HCT116 (cell line): Measurements from ENCODE around the gene PDE1A.

Experiments
- CEBPB ChIP-seq: IDR thresholded peaks from 2 replicates; pipeline ENCODE4 v1.6.1; 2012; ENCODE audit warnings: low read depth
- CTCF ChIP-seq, 3 experiments: fragments of 200-600 bp in 1 of 3; sonication (generic) in 1 of 3; IDR thresholded peaks in 2 of 3; conservative IDR thresholded peaks in 1 of 3; 2 replicates each; pipeline ENCODE4 v1.5.1; 2012 to 2017; ENCODE audit warnings: low read depth in 2 of 3, low read length in 2 of 3, antibody characterized with exemption in 1 of 3, borderline replicate concordance in 1 of 3, control low read depth in 1 of 3, mild to moderate bottlenecking in 1 of 3, mixed read lengths in 1 of 3, mixed run types in 1 of 3, moderate library complexity in 1 of 3; ENCODE audit not compliant: insufficient read depth in 1 of 3
- EGR1 ChIP-seq: IDR thresholded peaks from 2 replicates; pipeline ENCODE4 v1.6.1; 2012; ENCODE audit warnings: low read depth
- EZH2 ChIP-seq: fragments of 200-600 bp; sonication (generic); IDR thresholded peaks from 2 replicates; pipeline ENCODE4 v1.6.1; 2017; ENCODE audit warnings: antibody characterized with exemption, mixed run types
- JUND ChIP-seq: IDR thresholded peaks from 2 replicates; pipeline ENCODE4 v1.6.1; 2012
- POLR2A ChIP-seq: IDR thresholded peaks from 2 replicates; pipeline ENCODE4 v1.7.0; 2011; ENCODE audit warnings: borderline replicate concordance; ENCODE audit not compliant: insufficient read depth, insufficient read length; ENCODE audit errors: extremely low read depth
- POLR2AphosphoS5 ChIP-seq: IDR thresholded peaks from 2 replicates; pipeline ENCODE4 v1.6.1; 2011; ENCODE audit warnings: mild to moderate bottlenecking, low read depth, low read length, moderate library complexity
- REST ChIP-seq: IDR thresholded peaks from 2 replicates; pipeline ENCODE4 v1.6.1; 2012; ENCODE audit warnings: low read depth
- SP1 ChIP-seq: IDR thresholded peaks from 2 replicates; pipeline ENCODE4 v1.6.1; 2012; ENCODE audit warnings: low read depth
- TCF7L2 ChIP-seq: IDR thresholded peaks from 2 replicates; pipeline ENCODE4 v1.7.0; 2011; ENCODE audit warnings: borderline replicate concordance, inconsistent platforms; ENCODE audit not compliant: insufficient read depth, insufficient read length; ENCODE audit errors: extremely low read depth
- YY1 ChIP-seq: IDR thresholded peaks from 2 replicates; pipeline ENCODE4 v1.6.1; 2011; ENCODE audit warnings: low read length, low read depth, moderate library complexity, mild to moderate bottlenecking; ENCODE audit not compliant: insufficient replicate concordance; ENCODE audit errors: extremely low read depth
- TF ChIP-seq, protein P1 (sequence below): IDR thresholded peaks from 2 replicates; pipeline ENCODE4 v1.6.1; 2012

- TF ChIP-seq JUND (no peak), POLR2A (no peak), SP1 (no peak), CTCF (IDR thresholded peaks at IDR 0.05 in 2 of 3, conservative IDR thresholded peaks at IDR 0.05 in 1 of 3; ENCODE audit: borderline replicate concordance in 1 of 3, insufficient read depth in 1 of 3, low read depth in 2 of 3, low read length in 2 of 3) (no peak), EGR1 (no peak), EZH2 (no peak), POLR2AphosphoS5 (no peak), CEBPB (no peak), TCF7L2 (no peak), REST (no peak), YY1 (no peak)
- TF ChIP-seq, protein P1, sequence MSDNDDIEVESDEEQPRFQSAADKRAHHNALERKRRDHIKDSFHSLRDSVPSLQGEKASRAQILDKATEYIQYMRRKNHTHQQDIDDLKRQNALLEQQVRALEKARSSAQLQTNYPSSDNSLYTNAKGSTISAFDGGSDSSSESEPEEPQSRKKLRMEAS, result no peak
Measured at GRCh38 chr2:182324665-182325064, 102.2 kb downstream of the PDE1A start.
